WTC11 (cell line): Measurements from ENCODE around the gene ATP11A.

Experiments
- CREB1 ChIP-seq: sonication (generic); formaldehyde crosslinking; IDR thresholded peaks from 2 replicates; pipeline ENCODE4 v1.8.0; 2023; ENCODE audit warnings: mild to moderate bottlenecking, missing genetic modification reagents
- CTCF ChIP-seq: fragments of 200-600 bp; IDR thresholded peaks from 2 replicates; pipeline ENCODE4 v1.8.0; 2022; ENCODE audit warnings: antibody characterized with exemption
- ELF4 ChIP-seq: sonication (generic); formaldehyde crosslinking; IDR thresholded peaks from 2 replicates; pipeline ENCODE4 v1.8.1; 2022; ENCODE audit warnings: low read depth, mild to moderate bottlenecking, moderate library complexity, missing genetic modification reagents
- MYBL2 ChIP-seq: sonication (generic); formaldehyde crosslinking; IDR thresholded peaks from 2 replicates; pipeline ENCODE4 v1.8.1; 2023; ENCODE audit warnings: mild to moderate bottlenecking, moderate library complexity, missing genetic modification reagents
- NFE2L1 ChIP-seq: sonication (generic); formaldehyde crosslinking; IDR thresholded peaks from 2 replicates; pipeline ENCODE4 v1.8.1; 2023; ENCODE audit warnings: missing genetic modification reagents
- NFYB ChIP-seq: sonication (generic); formaldehyde crosslinking; conservative IDR thresholded peaks from 2 replicates; pipeline ENCODE4 v1.8.0; 2022; ENCODE audit warnings: low read depth, missing genetic modification reagents
- PREB ChIP-seq: sonication (generic); formaldehyde crosslinking; IDR thresholded peaks from 2 replicates; pipeline ENCODE4 v1.8.1; 2022; ENCODE audit warnings: mild to moderate bottlenecking, missing genetic modification reagents, moderate library complexity, borderline replicate concordance
- ZNF219 ChIP-seq: sonication (generic); formaldehyde crosslinking; IDR thresholded peaks from 2 replicates; pipeline ENCODE4 v1.8.0; 2023; ENCODE audit warnings: missing genetic modification reagents, mild to moderate bottlenecking, borderline replicate concordance
- ZNF263 ChIP-seq: sonication (generic); formaldehyde crosslinking; IDR thresholded peaks from 2 replicates; pipeline ENCODE4 v1.8.1; 2022; ENCODE audit warnings: low read depth, mild to moderate bottlenecking, moderate library complexity, missing genetic modification reagents

- TF ChIP-seq PREB (no peak), ZNF219 (CRISPR knock-in tag) (no peak), CTCF (no peak), ELF4 (no peak), NFYB (CRISPR knock-in tag) (no peak), CREB1 (CRISPR knock-in tag) (no peak), ZNF263 (CRISPR knock-in tag) (no peak), MYBL2 (no peak), NFE2L1 (CRISPR knock-in tag) (no peak)
Observed at GRCh38 chr13:112729408-112729807, 39.6 kb downstream of the ATP11A start.
